ENCODE measurements around the gene CSTA. TPM values are rescaled to one million over a fixed set of nuclear protein-coding genes. Genes with fewer than 3 reads are reported as not detected.

CSTA gene
- total and polyA plus RNA-seq, 3 donors from 2014 or later, result 1.2 to 2.8 TPM; not detected in 1

- no peak for TF ChIP-seq POLR2A (IDR thresholded peaks at IDR 0.05)
- TF ChIP-seq, protein P1, sequence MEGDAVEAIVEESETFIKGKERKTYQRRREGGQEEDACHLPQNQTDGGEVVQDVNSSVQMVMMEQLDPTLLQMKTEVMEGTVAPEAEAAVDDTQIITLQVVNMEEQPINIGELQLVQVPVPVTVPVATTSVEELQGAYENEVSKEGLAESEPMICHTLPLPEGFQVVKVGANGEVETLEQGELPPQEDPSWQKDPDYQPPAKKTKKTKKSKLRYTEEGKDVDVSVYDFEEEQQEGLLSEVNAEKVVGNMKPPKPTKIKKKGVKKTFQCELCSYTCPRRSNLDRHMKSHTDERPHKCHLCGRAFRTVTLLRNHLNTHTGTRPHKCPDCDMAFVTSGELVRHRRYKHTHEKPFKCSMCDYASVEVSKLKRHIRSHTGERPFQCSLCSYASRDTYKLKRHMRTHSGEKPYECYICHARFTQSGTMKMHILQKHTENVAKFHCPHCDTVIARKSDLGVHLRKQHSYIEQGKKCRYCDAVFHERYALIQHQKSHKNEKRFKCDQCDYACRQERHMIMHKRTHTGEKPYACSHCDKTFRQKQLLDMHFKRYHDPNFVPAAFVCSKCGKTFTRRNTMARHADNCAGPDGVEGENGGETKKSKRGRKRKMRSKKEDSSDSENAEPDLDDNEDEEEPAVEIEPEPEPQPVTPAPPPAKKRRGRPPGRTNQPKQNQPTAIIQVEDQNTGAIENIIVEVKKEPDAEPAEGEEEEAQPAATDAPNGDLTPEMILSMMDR (IDR thresholded peaks at IDR 0.05), result no peak
- no peaks in the 10 kb centered on the region for H3K9me3 ChIP-seq
- intact Hi-C loops (cut with DNase I; ENCODE audit: low total_unique reads), result no loop called here
- H3K4me1 ChIP-seq, result no peaks in the 10 kb centered on the region
- H3K4me3 ChIP-seq, result no peak overlapping the region
- H3K27ac ChIP-seq, result no peak overlapping the region
- no peaks in the 10 kb centered on the region for H3K27me3 ChIP-seq
- H3K36me3 ChIP-seq (ENCODE audit: low read depth, missing control alignments), result no peaks in the 10 kb centered on the region
- DNase-seq, result no peak
- WGBS, 2 donors, result 89 to 93% methylated on average over 5 of the region's 5 CpGs
Measured at GRCh38 chr3:122350814-122351418, 25.9 kb downstream of the CSTA start.

DNA sequence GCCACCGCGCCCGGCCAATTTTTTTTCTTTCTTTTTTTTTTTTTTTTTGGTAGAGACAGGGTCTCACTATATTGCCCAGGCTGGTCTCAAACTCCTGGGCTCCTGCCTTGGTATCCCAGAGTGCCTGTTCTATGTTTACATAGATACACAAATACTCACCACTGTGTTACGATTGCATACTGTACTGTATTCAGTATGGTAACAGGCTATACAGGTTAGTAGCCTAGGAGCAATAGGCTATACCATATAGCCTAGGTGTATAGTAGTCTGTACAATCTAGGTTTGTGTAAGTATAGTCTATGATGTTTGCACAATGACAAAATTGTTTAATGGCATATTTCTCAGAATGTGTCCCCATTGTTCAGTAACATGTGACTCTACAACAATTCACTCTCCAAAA is 26.6 kb downstream of the CSTA start:
- WGBS, 2 donors, result 91 to 98% methylated on average over 4 of the region's 4 CpGs
- Histone ChIP-seq H3K27me3 (no peaks in the 10 kb centered on the region), H3K4me1 (no peaks in the 10 kb centered on the region), H3K4me3 (no peak overlapping the region), H3K36me3 (ENCODE audit: low read depth, missing control alignments) (no peaks in the 10 kb centered on the region), H3K9me3 (no peaks in the 10 kb centered on the region), H3K27ac (no peak overlapping the region)
- TF ChIP-seq, protein P1 (IDR thresholded peaks at IDR 0.05), result no peak
- no peak for TF ChIP-seq POLR2A (IDR thresholded peaks at IDR 0.05)
- intact Hi-C loops (cut with DNase I; ENCODE audit: low total_unique reads), result no loop called here
- no peak for DNase-seq

GRCh38 chr3:122353215-122353614 is 28.2 kb downstream of the CSTA start:
- H3K4me3 ChIP-seq, result no peak overlapping the region
- 49 to 88% methylated on average over 1 to 2 of the region's 2 CpGs for WGBS, 2 donors
- intact Hi-C loops (cut with DNase I; ENCODE audit: low total_unique reads), result no loop called here
- TF ChIP-seq, protein P1 (IDR thresholded peaks at IDR 0.05), result no peak
- TF ChIP-seq POLR2A (IDR thresholded peaks at IDR 0.05), result no peak
- no peaks in the 10 kb centered on the region for H3K27me3 ChIP-seq
- no peak for DNase-seq
- no peaks in the 10 kb centered on the region for H3K9me3 ChIP-seq
- no peaks in the 10 kb centered on the region for H3K4me1 ChIP-seq
- H3K27ac ChIP-seq, result no peak overlapping the region
- H3K36me3 ChIP-seq (ENCODE audit: low read depth, missing control alignments), result no peaks in the 10 kb centered on the region

GRCh38 chr3:122353893-122354401 is 28.9 kb downstream of the CSTA start:
- intact Hi-C loops (cut with DNase I; ENCODE audit: low total_unique reads), result no loop called here
- 100% methylated on average over 1 of the region's 1 CpG for WGBS, 2 donors

More at GRCh38 chr3:122353893-122354401, 28.9 kb downstream of the CSTA start:
- Histone ChIP-seq H3K4me3 (no peak overlapping the region), H3K36me3 (ENCODE audit: low read depth, missing control alignments) (no peaks in the 10 kb centered on the region), H3K27ac (no peak overlapping the region), H3K27me3 (no peaks in the 10 kb centered on the region), H3K9me3 (no peaks in the 10 kb centered on the region), H3K4me1 (no peaks in the 10 kb centered on the region)
- TF ChIP-seq, protein P1 (IDR thresholded peaks at IDR 0.05), result no peak
- no peak for TF ChIP-seq POLR2A (IDR thresholded peaks at IDR 0.05)
- DNase-seq, result no peak

Data from testis (tissue), 3 donors.